Astrocyte (in vitro differentiated cells and primary cell): Measurements from ENCODE around the gene MYH15.

Source experiments
- CTCF ChIP-seq: IDR thresholded peaks from 2 replicates; pipeline ENCODE4 v1.5.1; 2011; ENCODE audit warnings: low read depth, mild to moderate bottlenecking, inconsistent platforms, low read length, moderate library complexity; ENCODE audit not compliant: insufficient read depth
- EZH2 ChIP-seq: IDR thresholded peaks from 2 replicates; pipeline ENCODE4 v1.6.1; 2012; ENCODE audit warnings: mild to moderate bottlenecking, low read length, inconsistent platforms; ENCODE audit not compliant: insufficient read depth

DNA sequence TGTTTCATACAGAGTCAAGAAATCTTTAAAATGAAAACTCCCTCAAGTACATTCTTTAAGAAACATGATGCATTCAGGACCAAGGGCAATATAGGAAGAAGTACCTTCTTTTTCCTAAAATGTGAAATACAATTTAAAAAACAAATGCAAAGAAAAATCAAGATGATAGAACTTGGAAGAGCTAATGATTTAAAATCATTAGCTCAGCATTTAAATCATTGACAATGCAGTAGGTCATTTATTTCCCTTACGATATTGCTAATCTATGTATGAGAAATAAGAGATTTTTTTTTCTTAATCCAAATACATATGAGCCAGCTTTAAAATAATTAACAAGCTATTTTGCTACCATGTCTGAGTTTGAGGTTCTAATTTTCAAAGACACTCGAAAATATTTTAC is 108.6 kb downstream of the MYH15 start:
- TF ChIP-seq CTCF (no peak), EZH2 (no peak)
